ENCODE results near the gene HEPH. TPM values are rescaled to one million over a fixed set of nuclear protein-coding genes. Genes with fewer than 3 reads are reported as not detected.
"Not testable (repeated sequence)": the region's sequence is repeated elsewhere in the genome, so short reads cannot be mapped to it uniquely, and the experiment has no call there.

HEPH gene
- total RNA-seq, 4 donors from 2014 or later = 0.29 to 1.2 (median 0.80) TPM; not detected in 1

GRCh38 chrX:66233209-66233608 lies 69.2 kb downstream of the HEPH start:
- Histone ChIP-seq H3K27ac (no peak overlapping the region), H3K36me3 (no peaks in the 10 kb centered on the region), H3K4me3 (no peak overlapping the region), H3K9me3 (peaks cover 0 to 7% (median 0%) of the 10 kb centered on the region in 3 donors), H3K27me3 (no peaks in the 10 kb centered on the region), H3K4me1 (no peaks in the 10 kb centered on the region)
- intact Hi-C loops (cut with DNase I; ENCODE audit: low total_unique reads) (no loop called here), in situ Hi-C loops (cut with MboI; ENCODE audit: low sequenced_read_pairs in 4 of 4) (no loop called here)
- no peak for DNase-seq
- TF ChIP-seq POLR2A (IDR thresholded peaks at IDR 0.05) (no peak), CTCF (IDR thresholded peaks at IDR 0.05 in 4 of 5, conservative IDR thresholded peaks at IDR 0.05 in 1 of 5) (no peak)
- ATAC-seq = no peak

GRCh38 chrX:66233904-66234303 lies 69.9 kb downstream of the HEPH start:
- H3K4me3 ChIP-seq; DNase-seq; H3K27ac ChIP-seq; H3K9me3 ChIP-seq; H3K36me3 ChIP-seq; in situ Hi-C loops (cut with MboI; ENCODE audit: low sequenced_read_pairs in 4 of 4); H3K4me1 ChIP-seq; intact Hi-C loops (cut with DNase I; ENCODE audit: low total_unique reads); ATAC-seq; H3K27me3 ChIP-seq: not testable (repeated sequence)

GRCh38 chrX:66255359-66255967 lies 91.4 kb downstream of the HEPH start:
- Histone ChIP-seq H3K4me1 (no peaks in the 10 kb centered on the region), H3K36me3 (no peaks in the 10 kb centered on the region), H3K27me3 (no peaks in the 10 kb centered on the region), H3K27ac (no peak overlapping the region), H3K9me3 (no peaks in the 10 kb centered on the region), H3K4me3 (no peak overlapping the region)
- intact Hi-C loops (cut with DNase I; ENCODE audit: low total_unique reads) = no loop called here
- DNase-seq = no peak
- TF ChIP-seq POLR2A (IDR thresholded peaks at IDR 0.05) = no peak
- TF ChIP-seq CTCF (IDR thresholded peaks at IDR 0.05 in 4 of 5, conservative IDR thresholded peaks at IDR 0.05 in 1 of 5) = no peak
- in situ Hi-C loops (cut with MboI; ENCODE audit: low sequenced_read_pairs in 4 of 4) = no loop called here
- no peak for ATAC-seq

DNA sequence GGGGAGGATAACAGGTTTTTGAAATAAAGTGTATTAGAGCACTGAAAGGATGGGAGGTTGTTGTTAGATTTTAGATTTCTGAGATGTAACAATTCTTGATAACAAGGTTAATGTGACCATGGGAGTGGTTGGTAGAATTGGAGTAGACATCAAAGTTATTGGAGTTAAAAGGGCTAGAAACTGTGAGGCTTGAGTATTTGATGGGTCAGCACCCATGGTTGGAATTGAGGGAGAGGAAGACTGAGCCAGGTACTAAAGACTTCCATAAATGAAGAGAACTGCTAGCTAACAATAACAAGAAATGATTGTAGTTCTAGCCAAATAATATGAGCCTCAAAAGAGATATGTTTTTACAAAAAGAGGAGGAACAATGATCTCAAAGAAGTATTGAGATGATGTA lies 98.8 kb downstream of the HEPH start:
- no peak for TF ChIP-seq POLR2A (IDR thresholded peaks at IDR 0.05)
- TF ChIP-seq CTCF (IDR thresholded peaks at IDR 0.05 in 4 of 5, conservative IDR thresholded peaks at IDR 0.05 in 1 of 5) = no peak
- Histone ChIP-seq H3K27me3 (no peaks in the 10 kb centered on the region), H3K9me3 (no peaks in the 10 kb centered on the region), H3K4me3 (no peak overlapping the region), H3K27ac (no peak overlapping the region), H3K4me1 (no peaks in the 10 kb centered on the region), H3K36me3 (no peaks in the 10 kb centered on the region)
- in situ Hi-C loops (cut with MboI; ENCODE audit: low sequenced_read_pairs in 4 of 4) (no loop called here), intact Hi-C loops (cut with DNase I; ENCODE audit: low total_unique reads) (no loop called here)
- no peak for ATAC-seq
- DNase-seq = no peak

Other genes starting within 250 kb of the HEPH start
- 10 to 100 TPM; 17.8 to 39.1 (median 28.4) TPM for gene VSIG4, start 124.2 kb upstream of the HEPH start, total RNA-seq